Kidney (tissue), 14 donors: ENCODE results near the gene TAMM41. TPM values are rescaled to one million over a fixed set of nuclear protein-coding genes. Genes with fewer than 3 reads are reported as not detected.

Source experiments
- DNase-seq, 5 donors: peaks; one replicate each; pipeline ENCODE4 v3.0.0-alpha.2; 2013 to 2020
- FAIRE-seq: peaks from 2 replicates; lab custom pipeline; 2012; peaks lifted over from hg19 to GRCh38; lab: Jason Lieb, UNC
- H3K27ac ChIP-seq, 2 donors: one replicate each; pipeline ENCODE4 v1.7.0; 2013; ENCODE audit warnings: low read depth in 2 of 2, low read length in 2 of 2, inconsistent platforms in 1 of 2
- H3K27me3 ChIP-seq: one replicate; pipeline ENCODE4 v1.7.1; 2013; ENCODE audit warnings: low read length, inconsistent platforms; ENCODE audit not compliant: control insufficient read depth, insufficient read depth
- H3K36me3 ChIP-seq, 3 donors: one replicate each; pipeline versions ENCODE4 v1.7.0 to v1.7.1; 2013; ENCODE audit warnings: low read length in 3 of 3, control low read depth in 1 of 3, inconsistent platforms in 1 of 3; ENCODE audit not compliant: insufficient read depth in 3 of 3, control insufficient read depth in 2 of 3
- H3K4me1 ChIP-seq, 3 donors: one replicate each; pipeline versions ENCODE4 v1.7.0 to v1.7.1; 2013; ENCODE audit warnings: low read length in 3 of 3, inconsistent platforms in 1 of 3, low read depth in 1 of 3; ENCODE audit not compliant: control insufficient read depth in 2 of 3, insufficient read depth in 2 of 3
- H3K4me3 ChIP-seq, 3 donors: one replicate each; pipeline versions ENCODE4 v1.7.0 to v1.8.1; 2013; ENCODE audit warnings: low read length in 3 of 3, control low read depth in 1 of 3, inconsistent platforms in 1 of 3
- H3K9ac ChIP-seq, 3 donors: one replicate each; pipeline versions ENCODE4 v1.7.0 to v1.7.1; 2013; ENCODE audit warnings: low read length in 3 of 3, control low read depth in 1 of 3, inconsistent platforms in 1 of 3
- H3K9me3 ChIP-seq, 3 donors: one replicate each; pipeline versions ENCODE4 v1.7.0 to v1.7.1; 2013; ENCODE audit warnings: low read length in 3 of 3, control low read depth in 1 of 3, inconsistent platforms in 1 of 3; ENCODE audit not compliant: control insufficient read depth in 2 of 3, insufficient read depth in 1 of 3
- intact Hi-C: fragments of 100-400 bp; cut with DNase I; formaldehyde crosslinking; loops from one replicate; pipeline ENCODE4 v1.11.1; 2022
- polyA plus RNA-seq: library from polyadenylated mRNA; stranded (reverse); fragments of 350-450 nt; fragmentation: Illumina TruSeq; extraction: RNeasy Lipid Tissue Mini Kit (QIAGEN cat#74804); gene quantifications from one replicate; pipeline ENCODE4 v1.2.3, GENCODE V29; 2014; ENCODE audit warnings: low read depth, low replicate concordance; ENCODE audit not compliant: insufficient read depth
- total RNA-seq: library from RNA; stranded (reverse); fragmentation: NEBNext Ultra II Directional; extraction: Animal tissue kit (Norgen Biotek cat#: 25700); gene quantifications from one replicate; pipeline ENCODE4 v1.2.1, GENCODE V29; 2021
- TF ChIP-seq, protein P1 (sequence below): IDR thresholded peaks from 3 replicates; pipeline ENCODE4 v1.5.1; 2012; ENCODE audit warnings: mild to moderate bottlenecking, moderate library complexity, borderline replicate concordance; ENCODE audit not compliant: insufficient read depth; ENCODE audit errors: extremely low read depth
- donor health status: control.
- donor health status: control.
- donor health status: control.
- donor health status: control.
- donor health status: control.
- donor health status: DM: yes; HTN: yes; CAD: no.
- donor health status: Normal renal cell carcinoma (clear cell type).

The TAMM41 gene
- total and polyA plus RNA-seq, 2 donors from 2014 or later = 10.3 to 19.4 TPM

DNA sequence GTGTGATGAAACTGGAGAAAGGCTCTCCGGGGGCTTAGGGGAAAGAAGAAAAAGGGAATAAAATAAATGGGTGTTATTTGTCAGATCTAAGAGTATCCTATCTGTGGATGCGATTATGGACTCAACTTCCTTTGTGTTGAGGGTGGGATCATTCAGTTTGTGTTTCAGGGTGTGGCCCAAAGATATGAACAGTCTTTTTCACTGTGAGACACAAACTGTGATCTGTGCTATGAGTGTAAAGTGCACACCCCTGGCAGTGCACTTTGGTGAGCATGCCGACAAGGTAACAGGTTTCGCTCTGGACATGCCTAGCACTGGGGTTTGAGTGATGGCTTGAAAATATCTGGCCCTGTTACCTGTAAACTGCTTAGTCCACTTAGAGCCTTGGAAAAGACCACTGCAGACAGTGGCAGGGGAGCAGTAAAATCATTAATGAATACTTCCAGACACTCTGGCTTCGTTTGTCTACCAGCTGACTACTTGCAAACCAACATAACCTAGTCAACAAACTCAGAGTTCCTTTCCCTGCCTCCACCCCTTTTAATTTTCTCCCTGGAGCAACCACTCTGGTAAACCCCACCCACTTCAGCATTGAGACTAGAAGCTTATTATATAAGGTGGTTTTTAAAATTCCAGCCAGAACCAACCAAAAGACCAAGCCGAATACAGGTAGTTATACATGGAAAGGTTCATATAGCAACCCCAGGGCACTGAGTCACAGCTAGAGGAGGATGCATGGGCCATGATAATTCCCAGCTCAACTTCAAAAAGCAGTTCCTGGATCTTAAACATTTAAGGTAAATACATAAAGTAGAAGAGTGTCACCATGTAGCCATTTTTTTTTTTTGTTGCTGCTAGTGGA, 55.1 kb downstream of the TAMM41 start:
- H3K27me3 ChIP-seq = no peaks in the 10 kb centered on the region
- TF ChIP-seq, protein P1, sequence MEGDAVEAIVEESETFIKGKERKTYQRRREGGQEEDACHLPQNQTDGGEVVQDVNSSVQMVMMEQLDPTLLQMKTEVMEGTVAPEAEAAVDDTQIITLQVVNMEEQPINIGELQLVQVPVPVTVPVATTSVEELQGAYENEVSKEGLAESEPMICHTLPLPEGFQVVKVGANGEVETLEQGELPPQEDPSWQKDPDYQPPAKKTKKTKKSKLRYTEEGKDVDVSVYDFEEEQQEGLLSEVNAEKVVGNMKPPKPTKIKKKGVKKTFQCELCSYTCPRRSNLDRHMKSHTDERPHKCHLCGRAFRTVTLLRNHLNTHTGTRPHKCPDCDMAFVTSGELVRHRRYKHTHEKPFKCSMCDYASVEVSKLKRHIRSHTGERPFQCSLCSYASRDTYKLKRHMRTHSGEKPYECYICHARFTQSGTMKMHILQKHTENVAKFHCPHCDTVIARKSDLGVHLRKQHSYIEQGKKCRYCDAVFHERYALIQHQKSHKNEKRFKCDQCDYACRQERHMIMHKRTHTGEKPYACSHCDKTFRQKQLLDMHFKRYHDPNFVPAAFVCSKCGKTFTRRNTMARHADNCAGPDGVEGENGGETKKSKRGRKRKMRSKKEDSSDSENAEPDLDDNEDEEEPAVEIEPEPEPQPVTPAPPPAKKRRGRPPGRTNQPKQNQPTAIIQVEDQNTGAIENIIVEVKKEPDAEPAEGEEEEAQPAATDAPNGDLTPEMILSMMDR = no peak
- no peak overlapping the region for H3K27ac ChIP-seq
- H3K36me3 ChIP-seq = peaks cover 4 to 32% (median 27%) of the 10 kb centered on the region in 3 donors
- H3K9ac ChIP-seq = no peak overlapping the region
- no peaks in the 10 kb centered on the region for H3K9me3 ChIP-seq
- no peaks in the 10 kb centered on the region for H3K4me1 ChIP-seq
- DNase-seq (no peak), FAIRE-seq (no peak)
- no peak overlapping the region for H3K4me3 ChIP-seq
- intact Hi-C loops = no loop called here

DNA sequence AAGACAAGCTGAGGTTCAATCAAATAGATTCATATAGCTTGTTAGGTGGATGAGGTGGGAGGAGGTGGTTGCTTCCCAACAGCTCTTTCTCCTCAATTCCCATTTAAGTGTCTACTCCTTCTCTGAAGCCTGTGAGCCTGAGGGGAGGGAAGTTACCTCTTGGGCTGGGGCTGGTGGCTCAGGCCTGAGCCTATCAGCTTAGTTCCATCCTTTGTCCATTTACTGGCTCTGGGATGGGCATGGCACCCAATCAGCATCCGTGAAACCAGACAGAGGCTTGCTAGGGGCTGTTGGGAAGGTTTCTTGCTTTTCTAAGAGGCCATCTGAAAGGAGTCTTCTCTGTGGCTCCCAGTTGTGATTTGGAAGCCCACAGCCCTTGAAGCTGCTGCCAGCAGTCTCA, 57.3 kb downstream of the TAMM41 start:
- Histone ChIP-seq H3K9ac (no peak overlapping the region), H3K27me3 (no peaks in the 10 kb centered on the region), H3K36me3 (peaks cover 4 to 27% (median 23%) of the 10 kb centered on the region in 3 donors), H3K4me3 (no peak overlapping the region), H3K4me1 (no peaks in the 10 kb centered on the region), H3K9me3 (no peaks in the 10 kb centered on the region), H3K27ac (no peak overlapping the region)
- no peak for FAIRE-seq
- intact Hi-C loops = no loop called here
- no peak for DNase-seq
- TF ChIP-seq, protein P1 = no peak

DNA sequence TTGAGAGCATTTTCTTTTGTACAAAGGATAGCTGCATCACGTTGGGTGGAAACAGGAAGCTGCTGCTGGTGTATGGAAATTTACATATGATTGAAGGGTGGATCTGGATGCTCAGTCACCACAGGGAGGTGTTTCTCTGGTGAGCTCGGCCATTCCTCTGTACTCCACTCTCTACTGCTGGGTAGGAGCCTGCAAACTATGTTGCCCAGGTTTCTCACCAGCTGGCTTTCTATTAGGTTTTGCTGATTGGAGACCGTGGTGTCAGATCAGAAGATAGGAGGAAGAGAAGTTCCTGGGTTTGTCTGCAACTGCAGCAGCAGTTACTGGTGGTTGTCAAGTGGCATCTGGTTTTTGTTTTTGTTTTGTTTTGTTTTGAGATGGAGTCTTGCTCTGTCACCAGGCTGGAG, 61.7 kb downstream of the TAMM41 start:
- Histone ChIP-seq H3K27me3 (no peaks in the 10 kb centered on the region), H3K36me3 (peaks cover 2 to 26% (median 16%) of the 10 kb centered on the region in 3 donors), H3K9ac (no peak overlapping the region), H3K27ac (no peak overlapping the region), H3K4me1 (no peaks in the 10 kb centered on the region), H3K9me3 (no peaks in the 10 kb centered on the region), H3K4me3 (no peak overlapping the region)
- intact Hi-C loops = no loop called here
- DNase-seq (no peak), FAIRE-seq (no peak)
- TF ChIP-seq, protein P1 = no peak
